ENCODE measurements around the gene RFPL4AL1.

The RFPL4AL1 gene

GRCh38 chr19:55777528-55777927, 8.6 kb downstream of the RFPL4AL1 start:
- Histone ChIP-seq H3K9me3 (ENCODE audit: control insufficient read depth in 1 of 2, low read length in 2 of 2) (no peaks in the 10 kb centered on the region), H3K4me1 (ENCODE audit: control insufficient read depth in 1 of 2, insufficient read depth in 2 of 2, low read length in 2 of 2) (no peaks in the 10 kb centered on the region), H3K4me3 (ENCODE audit: low read depth in 1 of 2, low read length in 2 of 2) (no peak overlapping the region), H3K27ac (ENCODE audit: low read length) (no peak overlapping the region), H3K36me3 (ENCODE audit: control insufficient read depth in 1 of 2, insufficient read depth in 2 of 2, low read length in 2 of 2) (no peaks in the 10 kb centered on the region), H3K27me3 (ENCODE audit: low read depth, low read length) (no peaks in the 10 kb centered on the region)

GRCh38 chr19:55778331-55778730, 9.4 kb downstream of the RFPL4AL1 start:
- H3K9me3 ChIP-seq (ENCODE audit: control insufficient read depth in 1 of 2, low read length in 2 of 2): no peaks in the 10 kb centered on the region
- no peaks in the 10 kb centered on the region for H3K27me3 ChIP-seq (ENCODE audit: low read depth, low read length)
- H3K27ac ChIP-seq (ENCODE audit: low read length): no peak overlapping the region

GRCh38 chr19:55781112-55781511, 12.2 kb downstream of the RFPL4AL1 start:
- no peaks in the 10 kb centered on the region for H3K27me3 ChIP-seq (ENCODE audit: low read depth, low read length)
- H3K36me3 ChIP-seq (ENCODE audit: control insufficient read depth in 1 of 2, insufficient read depth in 2 of 2, low read length in 2 of 2): no peaks in the 10 kb centered on the region
- H3K4me1 ChIP-seq (ENCODE audit: control insufficient read depth in 1 of 2, insufficient read depth in 2 of 2, low read length in 2 of 2): no peaks in the 10 kb centered on the region
- H3K4me3 ChIP-seq (ENCODE audit: low read depth in 1 of 2, low read length in 2 of 2): no peak overlapping the region
- no peak overlapping the region for H3K27ac ChIP-seq (ENCODE audit: low read length)
- no peaks in the 10 kb centered on the region for H3K9me3 ChIP-seq (ENCODE audit: control insufficient read depth in 1 of 2, low read length in 2 of 2)

More at GRCh38 chr19:55778331-55778730, 9.4 kb downstream of the RFPL4AL1 start:
- Histone ChIP-seq H3K4me1 (ENCODE audit: control insufficient read depth in 1 of 2, insufficient read depth in 2 of 2, low read length in 2 of 2) (no peaks in the 10 kb centered on the region), H3K36me3 (ENCODE audit: control insufficient read depth in 1 of 2, insufficient read depth in 2 of 2, low read length in 2 of 2) (no peaks in the 10 kb centered on the region), H3K4me3 (ENCODE audit: low read depth in 1 of 2, low read length in 2 of 2) (no peak overlapping the region)

GRCh38 chr19:55795021-55795420, 26.1 kb downstream of the RFPL4AL1 start:
- no peaks in the 10 kb centered on the region for H3K27me3 ChIP-seq (ENCODE audit: low read depth, low read length)
- no peaks in the 10 kb centered on the region for H3K4me1 ChIP-seq (ENCODE audit: control insufficient read depth in 1 of 2, insufficient read depth in 2 of 2, low read length in 2 of 2)
- H3K4me3 ChIP-seq (ENCODE audit: low read depth in 1 of 2, low read length in 2 of 2): no peak overlapping the region
- no peaks in the 10 kb centered on the region for H3K36me3 ChIP-seq (ENCODE audit: control insufficient read depth in 1 of 2, insufficient read depth in 2 of 2, low read length in 2 of 2)
- H3K27ac ChIP-seq (ENCODE audit: low read length): no peak overlapping the region
- no peaks in the 10 kb centered on the region for H3K9me3 ChIP-seq (ENCODE audit: control insufficient read depth in 1 of 2, low read length in 2 of 2)

GRCh38 chr19:55801416-55801815, 32.5 kb downstream of the RFPL4AL1 start:
- no peak overlapping the region for H3K27ac ChIP-seq (ENCODE audit: low read length)
- H3K4me3 ChIP-seq (ENCODE audit: low read depth in 1 of 2, low read length in 2 of 2): no peak overlapping the region
- no peaks in the 10 kb centered on the region for H3K36me3 ChIP-seq (ENCODE audit: control insufficient read depth in 1 of 2, insufficient read depth in 2 of 2, low read length in 2 of 2)
- peaks cover 0 to 2% of the 10 kb centered on the region in 2 donors for H3K9me3 ChIP-seq (ENCODE audit: control insufficient read depth in 1 of 2, low read length in 2 of 2)
- H3K27me3 ChIP-seq (ENCODE audit: low read depth, low read length): no peaks in the 10 kb centered on the region
- H3K4me1 ChIP-seq (ENCODE audit: control insufficient read depth in 1 of 2, insufficient read depth in 2 of 2, low read length in 2 of 2): no peaks in the 10 kb centered on the region

- H3K27ac ChIP-seq (ENCODE audit: low read length): no peak overlapping the region
- no peak overlapping the region for H3K4me3 ChIP-seq (ENCODE audit: low read depth in 1 of 2, low read length in 2 of 2)
- no peaks in the 10 kb centered on the region for H3K36me3 ChIP-seq (ENCODE audit: control insufficient read depth in 1 of 2, insufficient read depth in 2 of 2, low read length in 2 of 2)
- no peaks in the 10 kb centered on the region for H3K27me3 ChIP-seq (ENCODE audit: low read depth, low read length)
- H3K9me3 ChIP-seq (ENCODE audit: control insufficient read depth in 1 of 2, low read length in 2 of 2): peaks cover 0 to 3% of the 10 kb centered on the region in 2 donors
- no peaks in the 10 kb centered on the region for H3K4me1 ChIP-seq (ENCODE audit: control insufficient read depth in 1 of 2, insufficient read depth in 2 of 2, low read length in 2 of 2)
These were observed 33.4 kb downstream of the RFPL4AL1 start for GRCh38 chr19:55802281-55802680.

- H3K27me3 ChIP-seq (ENCODE audit: low read depth, low read length): no peaks in the 10 kb centered on the region
- no peak overlapping the region for H3K27ac ChIP-seq (ENCODE audit: low read length)
- H3K36me3 ChIP-seq (ENCODE audit: control insufficient read depth in 1 of 2, insufficient read depth in 2 of 2, low read length in 2 of 2): no peaks in the 10 kb centered on the region
- H3K4me1 ChIP-seq (ENCODE audit: control insufficient read depth in 1 of 2, insufficient read depth in 2 of 2, low read length in 2 of 2): no peaks in the 10 kb centered on the region
- no peak overlapping the region for H3K4me3 ChIP-seq (ENCODE audit: low read depth in 1 of 2, low read length in 2 of 2)
- peaks cover 0 to 6% of the 10 kb centered on the region in 2 donors for H3K9me3 ChIP-seq (ENCODE audit: control insufficient read depth in 1 of 2, low read length in 2 of 2)
These were observed 40.6 kb downstream of the RFPL4AL1 start for GRCh38 chr19:55809381-55810058.

- Histone ChIP-seq H3K9me3 (ENCODE audit: control insufficient read depth in 1 of 2, low read length in 2 of 2) (peaks cover 0 to 3% of the 10 kb centered on the region in 2 donors), H3K27me3 (ENCODE audit: low read depth, low read length) (no peaks in the 10 kb centered on the region), H3K36me3 (ENCODE audit: control insufficient read depth in 1 of 2, insufficient read depth in 2 of 2, low read length in 2 of 2) (no peaks in the 10 kb centered on the region), H3K4me1 (ENCODE audit: control insufficient read depth in 1 of 2, insufficient read depth in 2 of 2, low read length in 2 of 2) (no peaks in the 10 kb centered on the region), H3K27ac (ENCODE audit: low read length) (no peak overlapping the region), H3K4me3 (ENCODE audit: low read depth in 1 of 2, low read length in 2 of 2) (no peak overlapping the region)
These were observed 42.4 kb downstream of the RFPL4AL1 start for GRCh38 chr19:55811340-55811739.

- no peak overlapping the region for H3K27ac ChIP-seq (ENCODE audit: low read length)
These were observed 43.5 kb downstream of the RFPL4AL1 start for GRCh38 chr19:55812449-55812848.

GRCh38 chr19:55813906-55814305, 45.0 kb downstream of the RFPL4AL1 start:
- no peaks in the 10 kb centered on the region for H3K27me3 ChIP-seq (ENCODE audit: low read depth, low read length)
- H3K9me3 ChIP-seq (ENCODE audit: control insufficient read depth in 1 of 2, low read length in 2 of 2): no peaks in the 10 kb centered on the region
- H3K4me1 ChIP-seq (ENCODE audit: control insufficient read depth in 1 of 2, insufficient read depth in 2 of 2, low read length in 2 of 2): no peaks in the 10 kb centered on the region
- H3K4me3 ChIP-seq (ENCODE audit: low read depth in 1 of 2, low read length in 2 of 2): no peak overlapping the region
- H3K27ac ChIP-seq (ENCODE audit: low read length): no peak overlapping the region
- no peaks in the 10 kb centered on the region for H3K36me3 ChIP-seq (ENCODE audit: control insufficient read depth in 1 of 2, insufficient read depth in 2 of 2, low read length in 2 of 2)

More at GRCh38 chr19:55812449-55812848, 43.5 kb downstream of the RFPL4AL1 start:
- H3K27me3 ChIP-seq (ENCODE audit: low read depth, low read length): no peaks in the 10 kb centered on the region
- no peaks in the 10 kb centered on the region for H3K4me1 ChIP-seq (ENCODE audit: control insufficient read depth in 1 of 2, insufficient read depth in 2 of 2, low read length in 2 of 2)
- H3K4me3 ChIP-seq (ENCODE audit: low read depth in 1 of 2, low read length in 2 of 2): no peak overlapping the region
- H3K36me3 ChIP-seq (ENCODE audit: control insufficient read depth in 1 of 2, insufficient read depth in 2 of 2, low read length in 2 of 2): no peaks in the 10 kb centered on the region
- peaks cover 0 to 1% of the 10 kb centered on the region in 2 donors for H3K9me3 ChIP-seq (ENCODE audit: control insufficient read depth in 1 of 2, low read length in 2 of 2)

GRCh38 chr19:55820037-55820436, 51.1 kb downstream of the RFPL4AL1 start:
- H3K36me3 ChIP-seq (ENCODE audit: control insufficient read depth in 1 of 2, insufficient read depth in 2 of 2, low read length in 2 of 2): no peaks in the 10 kb centered on the region
- no peaks in the 10 kb centered on the region for H3K27me3 ChIP-seq (ENCODE audit: low read depth, low read length)
- H3K9me3 ChIP-seq (ENCODE audit: control insufficient read depth in 1 of 2, low read length in 2 of 2): no peaks in the 10 kb centered on the region
- no peak overlapping the region for H3K27ac ChIP-seq (ENCODE audit: low read length)
- H3K4me1 ChIP-seq (ENCODE audit: control insufficient read depth in 1 of 2, insufficient read depth in 2 of 2, low read length in 2 of 2): no peaks in the 10 kb centered on the region
- H3K4me3 ChIP-seq (ENCODE audit: low read depth in 1 of 2, low read length in 2 of 2): no peak overlapping the region
